Lower lobe of right lung (tissue), 2 donors: ENCODE results near the gene RPL4. TPM values are rescaled to one million over a fixed set of nuclear protein-coding genes. Genes with fewer than 3 reads are reported as not detected.

ENCODE experiments used
- ATAC-seq, 2 donors: fragments of 200-7000 bp; cut with Tn5 transposase; one replicate each; pipeline ENCODE4 v1.9.1; 2020 to 2022; ENCODE audit warnings: mild to moderate bottlenecking in 2 of 2, moderate library complexity in 2 of 2
- DNase-seq: peaks from one replicate; pipeline ENCODE4 v3.0.0-alpha.2; 2020
- H3K27ac ChIP-seq: fragments of 200-600 bp; one replicate; pipeline ENCODE4 v1.8.0; 2022
- H3K27me3 ChIP-seq: fragments of 200-600 bp; one replicate; pipeline ENCODE4 v1.8.0; 2022; ENCODE audit warnings: low read depth
- H3K36me3 ChIP-seq: fragments of 200-600 bp; one replicate; pipeline ENCODE4 v1.8.0; 2022; ENCODE audit warnings: mild to moderate bottlenecking
- H3K4me1 ChIP-seq: fragments of 200-600 bp; one replicate; pipeline ENCODE4 v1.8.0; 2022
- H3K4me3 ChIP-seq: fragments of 200-600 bp; one replicate; pipeline ENCODE4 v1.8.0; 2022; ENCODE audit warnings: mild to moderate bottlenecking
- H3K9me3 ChIP-seq: fragments of 200-600 bp; one replicate; pipeline ENCODE4 v1.8.0; 2022
- intact Hi-C: fragments of 100-400 bp; cut with DNase I; formaldehyde crosslinking; loops from one replicate; pipeline ENCODE4 v1.11.0; 2022
- long read RNA-seq: library from polyadenylated mRNA; unstranded; transcript quantifications from one replicate; pipeline ENCODE4 v2.0.0, GENCODE V29; 2021
- total RNA-seq: library from RNA; stranded (reverse); fragmentation: NEBNext Ultra II Directional; extraction: Animal tissue kit (Norgen Biotek cat#: 25700); gene quantifications from one replicate; pipeline ENCODE4 v1.2.1, GENCODE V29; 2021
- TF ChIP-seq, protein P1 (sequence below): fragments of 200-600 bp; IDR thresholded peaks from one replicate; pipeline ENCODE4 v1.8.0; 2022; ENCODE audit warnings: antibody characterized with exemption, mild to moderate bottlenecking
- donor health status: DM: no; HTN: yes; CAD: no; lungs with severe emphysema.

RPL4 gene
- total RNA-seq = 1,655 TPM
- long read RNA-seq, transcript RPL4-201 (10 exons, 2,769 nt) = major isoform, 892 of 989 reads
- long read RNA-seq, partial matches to known transcripts = 77 of 989 reads
- long read RNA-seq, other reads (novel, unspliced or antisense) = 17 of 989 reads

DNA sequence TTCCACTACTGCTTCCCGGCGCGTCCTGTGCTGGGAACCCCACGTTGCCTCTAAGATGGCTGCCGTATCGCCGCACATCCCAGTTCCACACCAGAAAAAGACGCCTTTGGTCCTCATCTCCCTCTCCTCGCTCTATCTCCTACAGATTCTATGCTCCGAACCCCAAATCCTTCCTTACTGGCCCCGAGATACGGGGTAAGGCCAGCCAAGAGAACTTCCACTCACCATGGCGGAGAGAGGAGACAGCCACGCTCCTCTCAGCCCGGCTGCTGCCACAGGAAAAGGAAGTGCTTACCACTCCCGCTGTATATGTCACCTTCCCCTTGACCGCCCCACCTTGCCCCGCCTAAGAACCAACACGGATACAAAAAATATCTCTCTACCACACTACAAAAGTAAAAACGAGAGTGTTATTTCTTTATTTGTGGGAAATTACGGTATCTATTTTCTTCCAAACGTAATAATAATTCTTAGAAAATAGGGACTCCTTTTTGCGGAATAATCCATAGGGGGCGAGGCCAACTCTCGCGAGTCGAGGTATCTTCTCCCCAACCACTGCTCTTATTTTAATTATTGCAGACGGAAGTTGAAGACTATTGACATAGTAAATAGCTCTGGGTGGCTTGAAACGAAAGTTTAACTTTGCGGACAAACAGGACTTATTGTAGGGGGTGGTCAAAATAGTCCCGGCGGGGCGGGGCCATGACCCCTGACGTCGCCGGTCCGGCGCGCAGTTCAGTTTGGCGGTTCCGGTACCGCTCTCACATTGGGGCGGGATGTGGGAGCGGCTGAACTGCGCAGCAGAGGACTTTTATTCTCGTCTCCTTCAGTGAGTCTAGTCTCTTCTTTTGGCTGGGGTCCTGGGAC lies at the start of gene RPL4, which contains the start of gene ZWILCH:
TSS of gene RPL4 (minus strand) at position 293 of the 867 bp plus-strand sequence. CDS start at position 228, 65 bp downstream.
TSS of gene ZWILCH (plus strand) at position 764 of the 867 bp plus-strand sequence. CDS start at position 777, 13 bp downstream.
- DNase-seq = peak; percentile 88
- intact Hi-C loops = no loop called here
- TF ChIP-seq, protein P1, sequence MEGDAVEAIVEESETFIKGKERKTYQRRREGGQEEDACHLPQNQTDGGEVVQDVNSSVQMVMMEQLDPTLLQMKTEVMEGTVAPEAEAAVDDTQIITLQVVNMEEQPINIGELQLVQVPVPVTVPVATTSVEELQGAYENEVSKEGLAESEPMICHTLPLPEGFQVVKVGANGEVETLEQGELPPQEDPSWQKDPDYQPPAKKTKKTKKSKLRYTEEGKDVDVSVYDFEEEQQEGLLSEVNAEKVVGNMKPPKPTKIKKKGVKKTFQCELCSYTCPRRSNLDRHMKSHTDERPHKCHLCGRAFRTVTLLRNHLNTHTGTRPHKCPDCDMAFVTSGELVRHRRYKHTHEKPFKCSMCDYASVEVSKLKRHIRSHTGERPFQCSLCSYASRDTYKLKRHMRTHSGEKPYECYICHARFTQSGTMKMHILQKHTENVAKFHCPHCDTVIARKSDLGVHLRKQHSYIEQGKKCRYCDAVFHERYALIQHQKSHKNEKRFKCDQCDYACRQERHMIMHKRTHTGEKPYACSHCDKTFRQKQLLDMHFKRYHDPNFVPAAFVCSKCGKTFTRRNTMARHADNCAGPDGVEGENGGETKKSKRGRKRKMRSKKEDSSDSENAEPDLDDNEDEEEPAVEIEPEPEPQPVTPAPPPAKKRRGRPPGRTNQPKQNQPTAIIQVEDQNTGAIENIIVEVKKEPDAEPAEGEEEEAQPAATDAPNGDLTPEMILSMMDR = peak; percentile 7

DNA sequence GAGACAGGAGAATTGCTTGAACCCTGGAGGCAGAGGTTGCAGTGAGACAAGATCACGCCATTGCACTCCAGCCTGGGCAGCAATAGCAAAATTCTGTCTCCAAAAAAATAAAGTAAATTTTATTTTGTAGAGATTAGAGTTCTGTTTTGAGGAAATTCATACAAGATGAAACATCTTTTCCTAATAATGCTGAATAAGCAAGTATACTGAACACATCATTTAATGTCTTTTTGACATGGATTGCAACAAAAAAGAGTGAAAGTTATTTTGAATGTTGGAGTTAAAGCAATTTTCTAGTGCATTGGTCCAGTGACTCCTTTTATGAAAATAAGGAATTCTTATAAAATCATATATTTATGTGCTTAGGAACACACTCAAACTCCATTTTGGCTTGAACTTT lies 40.6 kb upstream of the RPL4 start:
- ATAC-seq (no peak), DNase-seq (no peak)
- intact Hi-C loops = no loop called here

More for the DNA sequence above, at the start of gene RPL4, which contains the start of gene ZWILCH:
- Histone ChIP-seq H3K4me1 (peaks cover 38% of the 10 kb centered on the region), H3K9me3 (no peaks in the 10 kb centered on the region), H3K27me3 (no peaks in the 10 kb centered on the region), H3K36me3 (peaks cover 36% of the 10 kb centered on the region), H3K4me3 (peak within 1 kb of the TSS; percentile 99), H3K27ac (peak within 1 kb of the TSS; percentile 97)
- ATAC-seq = peak; percentile 96 to 97

DNA sequence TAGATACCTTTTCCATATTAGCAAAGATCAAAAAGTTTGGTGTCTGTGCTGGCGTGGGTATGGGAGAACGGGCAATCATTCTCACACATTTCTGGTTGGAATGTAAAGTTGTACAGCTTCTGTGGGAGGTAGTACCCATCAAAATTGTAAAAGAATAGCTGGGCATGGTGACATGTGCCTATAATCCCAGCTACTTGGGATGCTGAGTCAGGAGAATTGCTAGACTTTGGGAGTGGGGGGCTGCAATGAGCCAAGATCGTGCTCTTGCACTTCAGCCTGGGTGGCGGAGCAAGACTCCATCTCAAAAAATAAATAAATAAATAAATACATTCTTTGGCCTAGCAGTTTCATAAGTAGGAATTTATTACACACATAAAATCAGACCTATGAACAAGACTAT lies 38.2 kb upstream of the RPL4 start:
- no peak for DNase-seq
- no peak overlapping the region for H3K27ac ChIP-seq
- intact Hi-C loops = no loop called here
- H3K27me3 ChIP-seq = no peaks in the 10 kb centered on the region
- H3K36me3 ChIP-seq = peaks cover 15% of the 10 kb centered on the region
- no peak for ATAC-seq
- no peaks in the 10 kb centered on the region for H3K9me3 ChIP-seq
- no peak overlapping the region for H3K4me3 ChIP-seq
- no peaks in the 10 kb centered on the region for H3K4me1 ChIP-seq
- TF ChIP-seq, protein P1 = no peak

More for the DNA sequence above, 40.6 kb upstream of the RPL4 start:
- H3K36me3 ChIP-seq = peaks cover 17% of the 10 kb centered on the region
- H3K27me3 ChIP-seq = no peaks in the 10 kb centered on the region
- TF ChIP-seq, protein P1 = no peak
- no peaks in the 10 kb centered on the region for H3K9me3 ChIP-seq
- H3K27ac ChIP-seq = no peak overlapping the region
- no peaks in the 10 kb centered on the region for H3K4me1 ChIP-seq
- no peak overlapping the region for H3K4me3 ChIP-seq

DNA sequence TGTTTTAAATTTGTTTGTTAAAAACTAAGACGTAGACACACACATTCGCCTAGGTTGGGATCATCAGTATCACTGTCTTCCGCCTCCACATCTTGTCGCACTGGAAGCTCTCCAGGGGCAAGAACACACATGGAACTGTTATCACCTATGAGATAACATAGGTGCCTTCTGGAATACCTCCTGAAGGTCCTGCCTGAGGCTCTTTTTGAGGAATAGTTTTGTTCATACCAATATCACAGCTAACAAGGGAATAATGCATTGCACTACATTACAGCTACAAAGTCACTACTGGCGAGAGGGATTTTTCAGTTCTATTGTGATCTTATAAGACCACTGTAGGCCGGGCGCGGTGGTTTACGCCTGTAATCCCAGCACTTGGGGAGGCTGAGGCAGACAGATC lies 30.4 kb upstream of the RPL4 start:
- H3K27ac ChIP-seq = no peak overlapping the region
- no peaks in the 10 kb centered on the region for H3K9me3 ChIP-seq
- intact Hi-C loops = no loop called here
- no peak overlapping the region for H3K4me3 ChIP-seq
- H3K4me1 ChIP-seq = no peaks in the 10 kb centered on the region
- no peaks in the 10 kb centered on the region for H3K27me3 ChIP-seq
- ATAC-seq (no peak), DNase-seq (no peak)
- H3K36me3 ChIP-seq = peaks cover 10% of the 10 kb centered on the region
- TF ChIP-seq, protein P1 = no peak

DNA sequence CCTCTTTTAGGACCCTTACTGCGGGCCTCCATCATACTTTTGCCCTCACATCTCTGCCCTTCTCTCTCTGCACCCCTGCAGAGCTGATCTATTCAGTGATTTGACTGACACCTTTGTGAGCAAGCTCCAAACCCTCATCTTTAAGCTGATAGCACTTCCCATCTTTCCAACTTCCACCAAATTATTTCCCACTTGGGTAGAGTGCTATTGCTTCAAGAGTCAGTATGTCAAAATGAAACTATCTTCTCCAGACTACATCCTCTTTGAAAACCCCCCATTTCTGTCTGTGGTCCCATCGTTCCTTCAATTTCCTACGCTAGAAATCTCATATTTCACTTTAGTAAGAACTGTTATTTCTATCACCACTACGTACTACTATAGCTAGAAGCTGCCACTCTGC lies 20.2 kb upstream of the RPL4 start:
- no peak overlapping the region for H3K27ac ChIP-seq
- H3K9me3 ChIP-seq = no peaks in the 10 kb centered on the region
- no peak for ATAC-seq
- peaks cover 21% of the 10 kb centered on the region for H3K36me3 ChIP-seq
- no peak for DNase-seq
- no peak overlapping the region for H3K4me3 ChIP-seq
- no peaks in the 10 kb centered on the region for H3K27me3 ChIP-seq
- intact Hi-C loops = no loop called here
- no peaks in the 10 kb centered on the region for H3K4me1 ChIP-seq
- TF ChIP-seq, protein P1 = no peak
